ENCODE measurements around the gene ALKBH5. TPM values are rescaled to one million over a fixed set of nuclear protein-coding genes. Genes with fewer than 3 reads are reported as not detected.

Gene ALKBH5
- 47.5 to 59.1 TPM (median 51.3 TPM) in 5 replicates for total RNA-seq (2022; extraction: Qiagen RNA extraction)

DNA sequence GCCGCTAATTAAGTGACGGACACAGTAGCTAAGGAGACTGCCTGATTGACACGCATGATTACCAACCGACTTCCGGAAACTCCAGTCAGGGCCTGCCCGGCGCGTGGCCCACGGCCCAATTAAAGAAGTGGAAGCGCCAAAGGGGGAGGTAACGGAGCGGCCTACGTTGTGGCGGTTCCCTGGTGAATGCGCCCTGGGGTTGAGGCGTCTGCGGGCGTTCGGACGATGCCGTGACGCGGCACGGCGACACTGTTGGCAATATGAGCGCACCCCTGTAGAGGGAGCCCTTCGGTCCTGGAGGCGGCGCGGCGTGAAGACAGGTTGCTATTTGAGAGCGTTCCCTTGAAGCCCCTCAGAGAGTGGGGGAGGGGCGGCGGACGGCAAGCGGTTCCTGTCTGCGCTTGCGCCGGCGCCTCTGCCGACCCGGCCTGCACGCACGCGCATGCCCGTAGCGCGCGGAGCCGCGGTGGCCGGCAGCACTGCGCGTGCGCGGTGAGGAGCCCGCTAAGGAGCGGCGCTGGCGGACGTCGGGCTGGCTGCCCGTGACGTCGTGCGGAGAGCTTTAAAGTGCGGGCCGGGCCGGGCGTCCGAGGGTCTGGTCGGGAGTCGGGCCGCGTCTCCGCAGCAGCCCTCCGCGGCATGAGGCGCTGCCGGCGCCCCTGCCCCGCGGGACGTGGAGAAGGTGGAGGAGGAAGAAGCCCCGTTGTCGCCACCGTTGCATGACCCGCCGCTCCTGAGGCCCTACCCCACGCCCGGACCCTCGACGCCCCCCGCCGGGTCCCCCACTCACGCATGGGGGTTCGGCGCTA lies at the start of gene ALKBH5:
ALKBH5 (plus strand) TSS at position 495 of the 809 bp plus-strand sequence. CDS start 416 bp downstream, outside the sequence.

DNA sequence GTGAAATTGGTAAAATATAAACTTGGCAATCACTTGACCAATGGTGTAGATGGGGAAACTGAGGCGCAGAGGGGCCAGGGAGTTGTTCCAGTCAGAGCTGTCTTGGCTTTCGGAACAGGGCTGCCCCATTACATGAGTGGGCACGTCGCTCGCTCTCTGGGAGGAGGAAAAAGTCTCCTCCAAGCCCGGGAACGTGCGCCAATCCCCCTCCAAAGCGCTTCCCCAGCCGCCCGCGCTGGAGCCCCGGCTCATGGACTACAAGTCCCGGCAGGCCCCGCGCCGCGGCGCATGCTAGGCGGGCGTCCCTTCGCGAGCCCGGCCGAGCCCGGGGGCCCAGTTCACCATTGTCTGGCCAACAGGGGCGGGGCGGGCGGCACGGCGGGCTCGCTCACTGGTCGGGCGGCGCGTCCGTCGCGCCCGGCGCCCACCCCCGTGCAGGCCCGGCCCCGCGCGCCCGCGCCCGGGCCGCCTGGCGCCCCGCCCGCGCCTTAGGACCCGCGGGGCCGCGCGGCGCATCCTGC lies 41.6 kb downstream of the ALKBH5 start, which contains the start of gene LLGL1:
LLGL1 (plus strand) TSS at position 515 of the 521 bp plus-strand sequence. CDS start 48 bp downstream, outside the sequence.

DNA sequence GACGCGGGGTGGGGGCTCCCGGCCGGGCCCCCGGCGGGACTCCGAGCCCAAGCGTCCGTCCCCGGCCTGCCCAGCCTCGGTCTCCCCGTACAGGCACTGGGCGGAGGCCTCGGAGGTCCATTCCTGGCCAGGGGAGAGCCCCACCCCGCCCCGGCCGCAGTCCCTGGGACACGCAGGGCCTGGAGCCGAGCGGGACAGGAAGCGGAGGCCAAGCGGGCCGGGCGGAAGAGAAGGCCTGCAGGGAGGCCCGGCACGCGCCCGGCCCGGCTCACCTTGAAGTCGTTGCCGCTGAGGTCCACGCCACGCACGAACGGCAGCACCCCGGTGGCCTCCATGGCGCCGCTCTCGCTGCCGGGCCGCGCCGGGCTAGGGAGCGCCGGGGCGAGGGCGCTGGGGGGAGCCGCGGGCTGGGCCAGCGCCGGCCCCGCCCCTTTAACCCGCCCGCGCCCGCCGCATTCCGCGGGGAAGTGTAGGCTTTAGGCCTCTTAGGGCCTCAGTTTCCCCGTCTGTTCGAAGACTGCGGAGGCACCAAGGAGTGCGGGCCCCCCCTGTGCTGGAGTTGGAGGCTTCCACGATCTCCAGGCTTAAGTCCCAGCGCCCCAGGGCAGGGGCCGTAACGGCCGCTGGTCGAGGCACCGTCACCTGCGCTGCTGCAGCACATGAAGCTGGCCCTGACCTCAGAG lies 74.9 kb downstream of the ALKBH5 start, which contains the start of gene FLII:
FLII (minus strand) TSS at position 383 of the 683 bp plus-strand sequence; CDS start at position 335, 48 bp downstream.

Other genes with a start within 250 kb of the ALKBH5 start
- 16.7 to 22.9 TPM (median 19.9 TPM) in 5 replicates for gene TOM1L2, start 211.4 kb upstream of the ALKBH5 start, total RNA-seq (2022; extraction: Qiagen RNA extraction)
- gene DRC3, start 211.0 kb upstream of the ALKBH5 start, total RNA-seq (2022; extraction: Qiagen RNA extraction) = 2.2 to 3.2 TPM (median 3.0 TPM) in 5 replicates
- gene ATPAF2, start 144.7 kb upstream of the ALKBH5 start, total RNA-seq (2022; extraction: Qiagen RNA extraction) = 18.2 to 31.7 TPM (median 28.6 TPM) in 5 replicates
- gene GID4, start 144.4 kb upstream of the ALKBH5 start, total RNA-seq (2022; extraction: Qiagen RNA extraction) = 9.8 to 12.7 TPM (median 11.4 TPM) in 5 replicates
- 47.4 to 59.4 TPM (median 53.7 TPM) in 5 replicates for gene DRG2, start 95.9 kb upstream of the ALKBH5 start, total RNA-seq (2022; extraction: Qiagen RNA extraction)
- 0.27 to 0.58 TPM (median 0.35 TPM) in 5 replicates for gene MYO15A, start 75.1 kb upstream of the ALKBH5 start, total RNA-seq (2022; extraction: Qiagen RNA extraction)
- gene LLGL1, start 41.8 kb downstream of the ALKBH5 start, total RNA-seq (2022; extraction: Qiagen RNA extraction) = 11.9 to 19.7 TPM (median 17.0 TPM) in 5 replicates
- 232 to 268 TPM (median 246 TPM) in 5 replicates for gene FLII, start 74.9 kb downstream of the ALKBH5 start, total RNA-seq (2022; extraction: Qiagen RNA extraction)
- gene MIEF2, start 76.8 kb downstream of the ALKBH5 start, total RNA-seq (2022; extraction: Qiagen RNA extraction) = 6.4 to 12.9 TPM (median 10.7 TPM) in 5 replicates
- 33.1 to 41.3 TPM (median 36.1 TPM) in 5 replicates for gene TOP3A, start 131.2 kb downstream of the ALKBH5 start, total RNA-seq (2022; extraction: Qiagen RNA extraction)
- 14.6 to 17.0 TPM (median 16.6 TPM) in 5 replicates for gene SMCR8, start 131.5 kb downstream of the ALKBH5 start, total RNA-seq (2022; extraction: Qiagen RNA extraction)
- gene SHMT1, start 179.7 kb downstream of the ALKBH5 start, total RNA-seq (2022; extraction: Qiagen RNA extraction) = 39.0 to 48.9 TPM (median 45.2 TPM) in 5 replicates
- not detected in 5 replicates for gene EVPLL, start 193.9 kb downstream of the ALKBH5 start, total RNA-seq (2022; extraction: Qiagen RNA extraction)